ENCODE data around the gene CLTB.

GRCh38 chr5:176447978-176448608 is 31.8 kb upstream of the CLTB start, which contains the start of gene FAF2:
- TF ChIP-seq ARNT (IDR thresholded peaks at IDR 0.05) (no peak), FOXM1 (IDR thresholded peaks at IDR 0.05; ENCODE audit: borderline replicate concordance) (no peak), BHLHE40 (IDR thresholded peaks at IDR 0.05; ENCODE audit: borderline replicate concordance) (no peak), L3MBTL2 (conservative IDR thresholded peaks at IDR 0.05) (no peak), SP1 (IDR thresholded peaks at IDR 0.05) (no peak), FOXK2 (IDR thresholded peaks at IDR 0.05) (no peak), SUZ12 (IDR thresholded peaks at IDR 0.05) (no peak), TARDBP (IDR thresholded peaks at IDR 0.05) (no peak), ELF4 (IDR thresholded peaks at IDR 0.05) (no peak; the same call in none of the 2 replicates), PKNOX1 (IDR thresholded peaks at IDR 0.05) (peak; percentile 85), HDGF (IDR thresholded peaks at IDR 0.05; ENCODE audit: borderline replicate concordance) (no peak), CTBP1 (IDR thresholded peaks at IDR 0.05; ENCODE audit: borderline replicate concordance) (no peak)
